HG02840 (cell line): ENCODE results near the gene SS18L1.
A peak's percentile ranks its signal among the peaks of the same experiment; 100 is the strongest.
"Not testable (repeated sequence)": the region's sequence is repeated elsewhere in the genome, so short reads cannot be mapped to it uniquely, and the experiment has no call there.

Source experiments
- ATAC-seq: cut with Tn5 transposase; IDR thresholded peaks from one replicate; pipeline ENCODE4 v1.9.1; 2021; ENCODE audit warnings: mild to moderate bottlenecking, moderate library complexity, moderate number of reproducible peaks; ENCODE audit not compliant: unreplicated experiment, low FRiP score

Gene SS18L1

DNA sequence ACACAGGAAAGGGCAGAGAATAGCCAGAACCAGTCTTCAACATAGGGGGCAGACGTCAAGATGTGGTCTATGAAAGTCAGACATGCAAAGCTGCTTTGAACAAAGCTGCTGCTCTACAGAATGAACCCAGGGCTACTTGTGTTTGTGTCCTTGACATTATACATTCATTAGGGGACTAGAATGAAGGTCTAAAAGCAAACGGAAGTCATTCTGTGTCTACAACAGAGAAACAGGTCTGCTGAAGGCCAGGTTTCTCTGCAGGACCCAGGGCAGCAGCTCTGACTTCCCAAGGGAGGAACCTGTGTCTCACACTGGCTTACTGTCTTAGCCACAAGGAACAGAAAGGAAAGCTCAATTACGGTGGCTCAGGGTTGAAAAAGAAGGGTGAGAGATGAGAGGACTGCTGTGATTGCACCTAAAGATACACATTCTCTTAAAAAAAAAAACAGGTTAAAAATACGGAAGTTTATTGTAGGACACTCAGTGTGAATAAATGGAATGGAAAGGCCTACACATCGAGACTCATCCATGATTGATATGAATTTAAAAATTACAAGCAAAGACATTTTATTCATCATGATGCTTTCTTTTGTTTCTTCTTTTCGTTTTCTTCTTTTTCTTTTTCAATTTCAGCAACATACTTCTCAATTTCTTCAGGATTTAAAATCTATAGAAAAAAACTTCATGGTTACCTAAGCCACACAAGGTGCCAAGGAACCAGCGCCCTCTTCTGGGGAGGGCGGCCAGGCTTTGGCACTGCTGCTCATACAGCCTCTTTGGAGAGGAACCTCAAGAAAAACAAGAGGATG is 7.1 kb upstream of the SS18L1 start:
- no peak for ATAC-seq

DNA sequence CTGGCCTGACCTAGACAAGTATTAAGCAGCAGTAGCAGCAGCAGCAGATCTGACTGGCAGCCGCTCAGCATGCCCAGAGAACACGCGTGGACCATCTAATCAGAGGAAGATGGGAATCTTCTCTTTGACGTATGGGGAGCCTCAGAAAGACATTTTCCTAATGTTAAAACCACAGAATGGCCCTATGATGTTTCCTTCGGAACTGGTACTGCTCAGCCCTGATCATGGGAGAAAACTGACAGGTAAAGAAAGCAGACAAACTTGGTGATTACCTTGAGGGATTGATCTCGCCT is 6.5 kb upstream of the SS18L1 start:
- no peak for ATAC-seq

DNA sequence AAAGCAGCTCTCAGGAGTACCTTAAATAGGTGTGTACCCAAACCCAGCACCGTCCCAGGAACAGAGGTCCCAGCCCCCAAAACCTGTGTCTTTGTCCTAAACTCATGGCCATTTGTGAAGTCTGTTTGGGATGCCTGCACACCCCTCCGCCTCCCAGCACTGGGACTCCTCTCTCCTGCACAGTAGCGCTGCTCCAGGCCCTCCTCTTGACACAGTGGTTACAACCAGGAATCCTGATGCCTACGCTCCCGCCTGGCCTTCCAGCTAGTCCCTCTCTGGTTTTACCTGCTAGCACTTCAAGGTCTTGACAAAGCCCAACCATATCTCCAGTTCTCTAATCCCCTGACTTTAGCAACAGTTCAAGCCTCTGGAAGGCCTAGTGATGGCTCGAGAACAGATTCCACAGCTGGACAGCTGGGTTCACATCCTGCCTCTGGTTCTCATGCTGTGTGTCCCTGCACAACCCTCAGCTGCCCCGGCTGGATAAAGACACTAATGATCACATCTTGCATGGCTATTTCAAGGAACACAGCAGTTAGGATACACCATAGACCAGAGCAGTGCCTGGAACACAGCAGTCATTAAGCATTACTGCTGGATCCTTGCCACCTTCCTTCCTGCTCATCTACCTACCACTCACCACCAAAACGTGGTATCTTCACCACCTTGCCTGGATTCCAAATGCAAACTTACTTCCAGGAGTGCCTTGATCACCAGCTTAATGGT is 5.9 kb upstream of the SS18L1 start:
- no peak for ATAC-seq

DNA sequence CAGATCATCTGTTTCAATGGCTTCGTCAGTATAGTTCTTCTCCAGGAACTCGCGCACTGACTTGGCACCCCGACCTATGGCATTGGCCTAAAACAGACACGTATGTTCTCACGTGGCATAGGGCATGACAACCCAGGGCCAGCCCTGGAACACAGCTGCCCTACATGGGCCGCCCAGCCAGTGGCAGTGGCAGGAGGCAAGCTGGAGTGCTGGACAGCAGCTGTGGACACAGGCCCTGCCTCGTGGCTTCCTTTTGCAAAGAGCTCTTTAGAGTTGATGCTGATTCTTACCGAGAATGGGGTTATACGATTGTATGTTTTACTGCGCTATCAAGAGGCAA is 5.4 kb upstream of the SS18L1 start:
- ATAC-seq, result no peak

DNA sequence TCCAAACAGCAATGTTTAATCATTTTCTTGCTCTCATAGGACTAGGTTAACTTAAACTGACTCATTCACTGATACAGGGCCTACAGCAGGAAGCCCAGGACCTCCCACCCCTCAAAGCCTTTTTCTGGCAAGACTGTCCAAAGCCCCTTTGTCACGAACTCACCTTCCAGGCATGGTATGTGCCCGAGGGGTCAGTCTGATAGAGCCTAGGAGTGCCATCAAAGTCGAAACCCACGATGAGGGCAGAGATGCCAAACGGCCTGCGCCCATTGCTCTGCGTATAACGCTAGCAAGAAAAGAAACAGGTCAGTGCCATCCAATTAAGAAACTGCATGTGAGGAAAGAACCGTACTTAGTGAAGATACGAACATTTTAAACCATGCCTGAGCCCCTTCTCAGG is 4.7 kb upstream of the SS18L1 start:
- no peak for ATAC-seq

DNA sequence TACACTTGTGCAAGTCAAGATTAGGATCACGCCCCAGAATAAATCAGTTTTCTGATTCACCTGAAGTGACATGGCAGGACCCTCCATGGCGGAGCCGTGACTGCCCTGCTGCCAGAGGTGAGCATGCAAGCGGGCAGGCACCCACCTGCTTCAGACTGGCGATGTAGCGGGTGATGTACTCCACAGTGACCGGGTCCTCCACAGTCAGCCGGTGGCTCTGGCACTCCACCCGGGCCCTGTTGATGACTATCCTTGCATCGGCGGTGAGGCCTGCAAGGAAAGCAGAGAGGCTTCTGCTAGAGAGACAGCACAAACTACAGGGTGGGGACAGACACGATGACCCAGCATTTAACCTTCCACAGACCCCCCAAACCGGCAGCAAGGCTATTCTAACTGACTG is 3.9 kb upstream of the SS18L1 start:
- ATAC-seq, result no peak

DNA sequence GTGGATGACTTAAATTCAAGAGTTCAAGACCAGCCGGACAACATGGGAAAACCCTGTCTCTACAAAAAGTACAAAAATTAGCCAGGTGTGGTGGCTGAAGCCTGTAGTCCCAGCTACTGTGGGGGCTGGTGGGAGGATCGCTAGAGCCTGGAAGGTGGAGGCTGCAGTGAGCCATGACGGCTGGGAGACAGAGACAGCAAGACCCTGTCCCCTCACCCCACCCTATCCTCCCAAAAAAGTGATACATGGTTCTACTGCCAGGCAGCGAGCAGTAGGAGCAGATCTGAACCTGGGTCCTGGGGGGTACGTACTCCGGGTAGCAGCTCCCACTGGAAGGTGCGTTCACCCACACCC is 2.5 kb upstream of the SS18L1 start:
- ATAC-seq, result no peak

DNA sequence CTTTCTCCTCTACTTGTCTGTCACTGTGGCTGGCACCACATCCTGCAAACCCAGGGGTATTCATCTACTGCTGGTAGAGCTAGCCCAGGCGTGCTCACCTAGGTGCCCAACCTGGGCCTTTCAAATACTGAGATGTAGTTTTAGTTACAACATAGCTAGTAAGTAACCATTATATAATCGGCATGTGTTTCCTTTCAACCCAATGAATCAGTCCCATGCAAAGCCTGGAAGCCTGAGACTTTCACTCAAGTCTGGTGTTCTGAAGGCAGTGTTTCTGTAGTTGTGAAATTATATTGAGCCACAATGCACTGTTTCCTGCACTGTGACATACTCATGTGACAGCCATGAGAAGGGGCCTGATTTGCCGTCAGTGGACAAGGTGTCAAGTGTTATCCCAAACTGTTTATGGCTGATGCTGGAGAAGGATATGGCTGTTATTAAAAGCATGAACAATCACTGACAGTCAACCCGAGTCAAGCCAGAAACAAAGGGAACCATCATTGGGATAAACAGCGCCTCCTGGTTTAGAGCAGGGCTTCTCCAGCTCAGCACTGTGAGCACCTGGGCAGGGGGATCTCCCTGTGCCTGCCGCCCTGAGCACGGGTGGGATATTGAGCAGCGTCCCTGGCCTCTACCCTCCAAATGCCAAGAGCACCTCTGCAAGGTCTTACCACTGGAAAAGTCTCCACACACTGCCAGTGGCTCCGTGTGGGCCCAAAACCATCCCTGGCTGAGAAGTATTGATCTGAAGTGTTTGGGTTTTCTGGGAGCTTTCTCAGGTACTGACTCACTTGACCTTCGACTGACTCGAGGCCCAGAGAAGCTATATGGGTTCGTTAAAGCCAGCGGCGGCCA is 1.9 kb upstream of the SS18L1 start:
- ATAC-seq, result no peak

DNA sequence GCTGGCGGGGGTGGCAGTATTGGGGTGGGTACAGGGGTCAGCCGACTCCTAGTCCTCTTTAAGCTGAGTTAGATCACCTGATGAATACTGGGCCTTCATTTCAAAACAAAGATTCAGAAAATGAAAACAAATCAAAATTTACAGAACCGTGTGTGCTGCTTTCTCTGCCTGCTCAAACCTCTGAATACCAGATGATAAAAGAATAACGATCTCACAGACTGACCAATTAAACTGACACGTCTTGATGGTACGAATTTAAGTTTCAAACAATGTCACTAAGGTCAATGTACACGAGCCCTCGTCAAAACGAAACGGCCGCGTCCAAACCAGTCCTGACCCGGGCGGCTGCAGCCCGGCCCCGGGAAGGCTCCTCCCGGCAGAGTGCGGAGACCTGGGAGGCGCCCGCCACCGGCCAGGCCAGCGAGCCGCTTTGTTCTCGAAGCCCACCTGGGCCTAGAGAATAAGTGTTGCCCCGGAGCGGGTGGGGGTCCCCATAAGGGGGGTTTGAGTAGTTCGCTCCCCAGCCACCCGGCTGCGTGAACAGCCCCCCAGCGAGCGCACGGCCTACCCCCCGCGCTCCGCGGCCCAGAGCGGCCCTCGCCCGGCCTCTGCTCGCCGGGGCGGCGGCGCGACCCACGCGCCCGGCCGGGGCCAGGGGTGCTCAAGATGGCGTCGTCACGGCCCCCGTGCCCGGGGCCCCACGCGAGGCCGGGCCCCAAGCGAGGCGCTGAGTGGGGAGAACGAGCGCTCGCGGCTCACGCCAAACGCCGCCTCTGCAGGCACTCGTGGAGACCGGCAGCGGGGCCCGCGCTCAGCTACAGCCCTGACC is 1.1 kb upstream of the SS18L1 start:
- peak; percentile 25 for ATAC-seq

DNA sequence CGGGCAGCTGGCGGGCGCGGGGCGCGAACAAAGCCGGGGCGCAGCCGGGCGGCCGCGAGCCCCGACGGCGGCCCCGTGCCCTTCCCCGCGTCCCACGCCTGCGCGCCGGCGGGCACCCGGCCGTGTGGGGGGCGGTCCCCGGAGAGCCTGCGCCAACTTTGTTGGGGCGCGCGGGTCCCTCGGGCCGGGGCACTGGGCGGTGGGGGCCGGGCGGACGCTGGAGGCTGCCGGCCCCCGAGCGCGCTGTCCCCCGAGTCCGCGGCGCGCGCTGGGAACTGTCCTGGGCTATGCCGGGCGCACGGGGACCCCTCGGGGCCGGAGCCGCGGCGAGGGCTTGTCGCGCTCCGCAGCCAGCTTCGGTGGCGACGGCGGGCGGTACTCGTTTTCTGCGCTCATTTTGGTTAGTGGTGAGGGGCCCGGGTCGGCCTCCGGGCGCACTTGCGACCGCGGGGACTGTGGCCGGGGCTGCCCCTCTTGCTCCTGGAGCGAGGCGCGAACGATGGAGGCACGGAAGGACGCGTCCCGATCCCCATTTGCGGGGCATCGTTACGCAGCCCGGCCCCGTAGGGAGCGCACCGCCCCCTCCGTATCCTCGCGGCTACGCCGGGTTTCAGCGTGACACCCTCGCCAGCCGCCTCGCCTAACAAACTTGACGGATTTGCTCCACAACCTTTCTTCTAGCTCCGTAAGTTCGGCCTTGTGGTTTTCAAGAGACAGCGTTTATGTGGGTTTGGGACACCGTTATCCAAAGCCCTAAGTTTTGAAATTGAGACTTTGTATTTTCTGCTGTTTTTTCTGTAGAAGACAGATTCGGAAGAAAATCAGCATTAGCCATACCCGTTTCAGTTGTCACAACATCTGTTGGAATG is 622 bp downstream of the SS18L1 start:
- ATAC-seq, result peak; percentile 19

DNA sequence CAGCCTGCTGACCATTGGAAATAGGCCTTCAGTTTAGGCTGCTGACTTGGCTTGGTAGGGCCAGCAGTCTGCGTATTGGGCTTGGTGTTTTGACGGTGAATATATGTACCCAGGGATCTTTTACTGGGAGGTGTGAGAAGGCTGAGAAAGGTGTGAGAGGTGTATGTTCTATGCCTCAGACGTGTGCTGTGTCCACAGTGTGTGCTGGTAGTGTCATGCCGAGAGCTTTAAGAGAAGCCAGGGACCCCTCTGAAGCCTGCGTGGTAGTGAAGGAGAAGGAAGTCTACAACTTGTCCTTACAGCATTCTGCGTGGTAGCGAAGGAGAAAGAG is 2.1 kb downstream of the SS18L1 start:
- ATAC-seq, result no peak

DNA sequence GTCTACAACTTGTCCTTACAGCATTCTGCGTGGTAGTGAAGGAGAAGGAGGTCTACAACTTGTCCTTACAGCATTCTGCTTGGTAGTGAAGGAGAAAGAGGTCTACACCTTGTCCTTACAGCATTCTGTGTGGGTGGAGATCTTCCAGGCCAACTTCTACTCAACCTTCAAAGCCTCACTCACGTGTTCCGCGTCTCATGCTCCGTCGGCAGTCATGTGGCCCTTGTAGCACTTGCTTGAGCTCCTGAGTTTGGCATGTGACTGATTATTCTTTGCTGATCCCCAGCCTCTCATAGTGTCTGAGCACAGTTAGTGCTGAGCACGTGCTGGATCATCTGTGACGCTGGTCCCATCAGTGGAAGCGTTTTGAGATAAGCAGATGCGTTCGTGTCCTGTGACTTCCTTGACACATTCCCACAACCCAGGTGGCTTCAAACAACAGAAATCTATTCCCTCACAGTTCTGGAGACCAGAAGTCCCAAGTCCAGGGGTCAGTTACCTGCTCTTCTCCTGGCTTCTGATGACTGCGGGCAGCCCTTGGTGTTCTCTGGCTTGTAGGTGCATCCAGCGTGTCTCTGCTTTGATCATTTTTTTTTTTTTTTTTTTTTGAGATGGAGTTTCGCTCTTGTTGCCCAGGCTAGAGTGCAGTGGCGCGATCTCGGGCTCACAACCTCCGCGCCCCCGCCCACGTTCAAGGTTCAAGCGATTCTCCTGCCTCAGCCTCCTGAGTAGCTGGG is 2.6 kb downstream of the SS18L1 start:
- ATAC-seq, result no peak

DNA sequence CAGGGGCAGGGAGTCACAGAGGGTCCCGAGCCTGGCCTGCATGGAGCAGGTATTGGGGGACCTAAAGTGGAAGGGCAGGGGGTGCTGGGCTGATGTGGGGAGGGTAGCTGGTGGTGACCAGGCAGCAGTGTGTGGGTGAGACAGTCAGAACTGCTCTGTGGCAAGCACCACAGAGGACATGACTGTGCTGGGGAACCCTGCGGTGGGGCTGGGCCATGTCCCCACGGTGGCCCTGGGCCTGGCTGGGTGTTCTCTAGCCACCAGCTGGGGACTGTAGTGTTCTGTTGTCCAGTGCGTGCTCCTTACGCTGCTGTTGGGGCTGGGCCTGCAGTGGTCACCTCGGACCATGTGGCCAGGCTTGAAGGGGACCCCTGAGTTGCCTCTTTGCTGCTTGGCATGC is 3.6 kb downstream of the SS18L1 start:
- ATAC-seq, result no peak

DNA sequence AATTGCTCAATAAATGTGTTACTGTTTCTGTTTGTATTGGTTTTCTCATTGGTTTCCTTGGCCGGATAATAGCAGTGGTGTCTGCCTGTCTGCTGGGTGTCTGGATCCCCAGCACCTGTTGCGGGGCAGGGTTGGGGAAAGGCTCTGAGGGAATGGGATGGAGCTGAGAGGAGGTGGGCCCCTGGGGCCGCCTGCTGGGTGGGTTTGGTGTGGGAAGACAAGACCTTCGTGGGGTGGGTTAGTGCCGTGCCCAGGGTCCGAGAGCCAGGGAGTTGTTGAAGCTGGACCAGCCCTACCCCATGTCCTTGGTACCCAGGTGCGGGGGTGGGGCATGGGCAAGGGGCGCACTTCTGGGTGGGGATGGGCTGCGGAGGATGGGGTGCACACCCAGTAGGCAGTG is 4.0 kb downstream of the SS18L1 start:
- ATAC-seq, result no peak

DNA sequence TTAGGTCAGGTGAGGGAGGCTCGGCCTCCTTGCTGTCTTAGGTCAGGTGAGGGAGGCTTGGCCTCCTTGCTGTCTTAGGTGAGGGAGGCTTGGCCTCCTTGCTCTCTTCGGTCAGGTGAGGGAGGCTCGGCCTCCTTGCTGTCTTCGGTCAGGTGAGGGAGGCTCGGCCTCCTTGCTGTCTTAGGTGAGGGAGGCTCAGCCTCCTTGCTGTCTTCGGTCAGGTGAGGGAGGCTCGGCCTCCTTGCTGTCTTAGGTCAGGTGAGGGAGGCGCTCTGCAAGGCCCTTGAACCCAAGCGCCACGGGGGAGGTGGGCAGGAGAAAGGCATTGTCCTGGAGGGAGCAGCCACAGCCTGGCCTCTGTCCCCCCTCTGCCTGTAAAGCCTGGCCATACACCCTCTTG is 4.8 kb downstream of the SS18L1 start:
- ATAC-seq, result not testable (repeated sequence)

DNA sequence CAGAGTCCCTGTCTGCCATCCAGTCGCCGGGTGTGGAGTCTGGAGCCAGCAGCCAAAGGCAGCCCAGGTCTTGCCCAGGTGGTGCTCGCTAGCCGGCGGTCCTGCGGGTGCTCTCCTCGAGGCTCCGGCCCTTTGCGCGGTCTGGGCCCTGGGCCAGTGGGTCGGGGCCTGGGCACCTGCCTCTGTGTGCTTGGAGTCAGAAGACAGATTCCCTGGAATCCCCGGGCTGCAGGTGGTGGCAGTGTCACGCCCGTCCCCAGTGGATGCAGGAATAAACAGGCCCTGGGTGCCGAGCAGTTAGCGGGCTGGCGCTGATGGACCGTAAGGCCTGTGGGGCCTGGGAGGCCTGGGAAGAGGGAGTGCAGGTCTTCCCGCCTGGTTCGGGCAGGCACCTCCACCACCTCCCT is 5.3 kb downstream of the SS18L1 start:
- no peak for ATAC-seq

DNA sequence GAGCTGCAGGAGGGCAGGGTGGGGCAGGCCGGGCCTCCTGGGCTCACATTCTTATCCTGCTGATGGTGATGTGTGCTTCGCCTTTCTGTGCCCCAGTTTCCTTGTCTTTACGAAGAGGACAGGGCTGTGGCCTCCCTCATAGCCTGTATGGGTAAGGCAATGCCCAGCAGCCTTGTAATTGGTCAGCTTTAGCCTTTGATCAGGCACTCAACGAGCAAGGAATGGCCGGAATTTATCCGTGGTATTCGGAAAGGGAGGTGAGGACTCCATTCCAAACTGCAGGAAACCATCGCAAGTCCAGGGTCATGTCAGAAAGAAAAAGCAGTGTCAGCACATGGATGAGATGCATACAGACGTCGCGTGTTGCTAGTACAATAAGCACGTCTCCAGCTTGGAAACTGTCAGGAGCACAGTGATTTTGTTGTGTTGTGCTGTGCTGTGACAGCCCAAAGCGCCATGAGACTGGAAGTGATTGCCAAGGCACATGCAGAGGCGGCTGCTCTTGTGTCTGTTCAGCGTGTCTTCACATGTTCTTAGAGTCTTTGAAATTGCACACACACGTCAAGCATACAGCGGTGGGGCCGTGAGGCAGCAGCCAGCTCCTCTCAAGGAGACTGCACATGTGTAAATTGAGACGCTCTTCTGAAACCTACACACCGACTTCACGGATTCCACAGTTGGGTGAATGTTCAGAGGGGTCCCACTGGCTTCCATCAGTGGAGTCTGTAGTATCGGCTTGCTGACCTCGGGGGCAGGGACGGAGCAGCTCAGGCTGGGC is 6.2 kb downstream of the SS18L1 start:
- ATAC-seq, result no peak

DNA sequence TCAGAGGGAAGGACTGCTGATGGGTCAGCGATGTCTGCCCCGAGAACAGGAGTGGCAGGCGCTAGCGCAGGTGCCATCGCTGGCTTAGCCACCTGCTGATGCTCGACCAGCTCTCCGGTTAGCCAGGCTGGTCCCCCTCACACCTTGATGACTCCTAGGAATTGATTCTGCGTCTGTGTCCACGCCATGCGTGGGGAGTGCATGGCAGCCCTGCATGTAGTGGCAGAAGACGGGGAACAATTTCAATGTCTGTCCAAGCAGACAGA is 6.7 kb downstream of the SS18L1 start:
- ATAC-seq, result no peak

DNA sequence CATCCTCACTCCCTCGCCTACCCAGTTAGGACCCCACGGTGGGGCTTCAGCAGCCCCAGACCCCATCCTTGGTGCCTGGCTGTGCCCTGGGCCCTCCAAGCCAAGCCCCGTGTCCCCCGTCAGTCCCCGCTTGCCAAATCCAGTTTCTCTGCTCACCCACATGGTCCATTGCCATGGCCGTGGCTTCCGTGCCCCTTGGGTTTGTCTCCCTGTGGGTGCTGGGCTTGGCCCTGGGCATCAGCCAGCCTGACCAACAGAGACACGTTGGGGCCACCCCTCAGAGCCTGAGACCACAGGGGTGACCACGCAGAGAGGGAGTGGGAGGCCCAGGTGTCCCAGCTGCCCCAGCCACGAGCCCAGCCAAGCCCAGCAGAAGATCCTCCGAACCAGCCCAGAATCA is 7.7 kb downstream of the SS18L1 start:
- no peak for ATAC-seq
